ENCODE measurements around the gene ADK. TPM values are rescaled to one million over a fixed set of nuclear protein-coding genes. Genes with fewer than 3 reads are reported as not detected.

Gene ADK
- total and polyA plus RNA-seq, 2 experiments from 2014 or later, result 39.9 to 53.0 TPM

DNA sequence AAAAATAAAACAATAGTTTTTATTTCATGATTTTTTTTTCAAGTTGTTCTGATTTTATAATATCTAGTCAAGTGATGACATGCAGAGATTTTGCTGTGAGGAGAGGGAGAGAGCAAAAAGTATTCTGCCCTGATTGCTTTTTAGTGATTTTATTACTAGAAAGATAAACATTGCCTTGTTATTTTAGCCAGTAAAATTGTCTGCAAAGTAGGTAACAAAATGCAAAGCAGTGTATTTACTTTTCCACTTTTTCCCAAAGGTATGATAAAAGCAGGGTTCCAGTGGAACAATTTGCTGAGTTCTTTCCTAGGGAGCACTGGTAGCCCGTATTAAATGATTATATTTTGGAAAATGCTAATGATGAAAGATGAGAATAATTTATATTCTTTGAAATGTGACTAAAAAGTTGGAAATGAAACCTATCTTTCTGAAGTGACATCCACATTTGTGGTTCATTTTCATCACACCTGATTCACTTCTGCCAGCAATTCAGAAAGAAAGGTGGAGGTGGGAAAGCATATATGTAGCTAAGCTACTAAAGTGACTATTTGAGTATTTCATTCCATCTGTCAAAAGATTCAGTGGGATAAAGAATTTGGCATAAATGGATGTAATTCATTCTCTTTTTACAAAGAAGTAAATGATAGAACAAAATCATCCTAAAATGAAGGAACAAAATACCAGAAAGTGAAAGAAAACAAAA is 300.3 kb downstream of the ADK start (continued):
- TF ChIP-seq ZNF462 (CRISPR knock-in tag; IDR thresholded peaks at IDR 0.05), result no peak
- no peak for TF ChIP-seq ETS1 (IDR thresholded peaks at IDR 0.05)
- TF ChIP-seq STAT1 (IDR thresholded peaks at IDR 0.05; ENCODE audit: unreplicated experiment), result no peak
- TF ChIP-seq POLR2AphosphoS5 (IDR thresholded peaks at IDR 0.05; ENCODE audit: low read depth), result no peak
- TF ChIP-seq JUNB (IDR thresholded peaks at IDR 0.05; ENCODE audit: unreplicated experiment), result no peak
- TF ChIP-seq, protein P1, sequence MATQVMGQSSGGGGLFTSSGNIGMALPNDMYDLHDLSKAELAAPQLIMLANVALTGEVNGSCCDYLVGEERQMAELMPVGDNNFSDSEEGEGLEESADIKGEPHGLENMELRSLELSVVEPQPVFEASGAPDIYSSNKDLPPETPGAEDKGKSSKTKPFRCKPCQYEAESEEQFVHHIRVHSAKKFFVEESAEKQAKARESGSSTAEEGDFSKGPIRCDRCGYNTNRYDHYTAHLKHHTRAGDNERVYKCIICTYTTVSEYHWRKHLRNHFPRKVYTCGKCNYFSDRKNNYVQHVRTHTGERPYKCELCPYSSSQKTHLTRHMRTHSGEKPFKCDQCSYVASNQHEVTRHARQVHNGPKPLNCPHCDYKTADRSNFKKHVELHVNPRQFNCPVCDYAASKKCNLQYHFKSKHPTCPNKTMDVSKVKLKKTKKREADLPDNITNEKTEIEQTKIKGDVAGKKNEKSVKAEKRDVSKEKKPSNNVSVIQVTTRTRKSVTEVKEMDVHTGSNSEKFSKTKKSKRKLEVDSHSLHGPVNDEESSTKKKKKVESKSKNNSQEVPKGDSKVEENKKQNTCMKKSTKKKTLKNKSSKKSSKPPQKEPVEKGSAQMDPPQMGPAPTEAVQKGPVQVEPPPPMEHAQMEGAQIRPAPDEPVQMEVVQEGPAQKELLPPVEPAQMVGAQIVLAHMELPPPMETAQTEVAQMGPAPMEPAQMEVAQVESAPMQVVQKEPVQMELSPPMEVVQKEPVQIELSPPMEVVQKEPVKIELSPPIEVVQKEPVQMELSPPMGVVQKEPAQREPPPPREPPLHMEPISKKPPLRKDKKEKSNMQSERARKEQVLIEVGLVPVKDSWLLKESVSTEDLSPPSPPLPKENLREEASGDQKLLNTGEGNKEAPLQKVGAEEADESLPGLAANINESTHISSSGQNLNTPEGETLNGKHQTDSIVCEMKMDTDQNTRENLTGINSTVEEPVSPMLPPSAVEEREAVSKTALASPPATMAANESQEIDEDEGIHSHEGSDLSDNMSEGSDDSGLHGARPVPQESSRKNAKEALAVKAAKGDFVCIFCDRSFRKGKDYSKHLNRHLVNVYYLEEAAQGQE (IDR thresholded peaks at IDR 0.05; ENCODE audit: unreplicated experiment), result no peak
